BE2C (cell line): Measurements from ENCODE around the gene HOATZ.

Source experiments
- DNase-seq: peaks from one replicate; pipeline ENCODE4 v3.0.0-alpha.2; 2020
- H3K27me3 ChIP-seq: fragments of 250-450 bp; sonication (Bioruptor Pico); 2 replicates; pipeline ENCODE4 v1.5.1; 2020; ENCODE audit warnings: mild to moderate bottlenecking
- H3K36me3 ChIP-seq: fragments of 250-450 bp; sonication (Bioruptor Pico); 2 replicates; pipeline ENCODE4 v1.5.1; 2020; ENCODE audit warnings: mild to moderate bottlenecking
- H3K4me1 ChIP-seq: fragments of 250-450 bp; sonication (Bioruptor Pico); 2 replicates; pipeline ENCODE4 v1.5.1; 2020
- H3K4me3 ChIP-seq: 2 replicates; pipeline ENCODE4 v1.5.1; 2011; ENCODE audit warnings: low read depth, low read length
- H3K9me3 ChIP-seq: fragments of 250-450 bp; sonication (Bioruptor Pico); 2 replicates; pipeline ENCODE4 v1.5.1; 2020
- CTCF ChIP-seq: IDR thresholded peaks from 2 replicates; pipeline ENCODE4 v1.5.1; 2012; ENCODE audit warnings: mild to moderate bottlenecking, low read depth, low read length

The HOATZ gene

GRCh38 chr11:111542606-111543275, 28.2 kb downstream of the HOATZ start:
- no peaks in the 10 kb centered on the region; the same call in 1 of the 2 replicates for H3K9me3 ChIP-seq
- peaks cover 19% of the 10 kb centered on the region for H3K27me3 ChIP-seq
- TF ChIP-seq CTCF, result no peak
- DNase-seq, result no peak
- no peaks in the 10 kb centered on the region for H3K4me1 ChIP-seq
- no peaks in the 10 kb centered on the region for H3K36me3 ChIP-seq
- no peak overlapping the region for H3K4me3 ChIP-seq

- no peak for DNase-seq
- Histone ChIP-seq H3K36me3 (no peaks in the 10 kb centered on the region), H3K9me3 (no peaks in the 10 kb centered on the region), H3K4me1 (peaks cover 3% of the 10 kb centered on the region; the same call in 1 of the 2 replicates), H3K27me3 (no peaks in the 10 kb centered on the region; the same call in 1 of the 2 replicates), H3K4me3 (no peak overlapping the region)
- TF ChIP-seq CTCF, result no peak
Measured at GRCh38 chr11:111548525-111548924, 33.9 kb downstream of the HOATZ start.

GRCh38 chr11:111549196-111549868, 34.8 kb downstream of the HOATZ start:
- H3K4me3 ChIP-seq, result no peak overlapping the region
- H3K27me3 ChIP-seq, result no peaks in the 10 kb centered on the region; the same call in 1 of the 2 replicates
- peaks cover 3% of the 10 kb centered on the region; the same call in 1 of the 2 replicates for H3K4me1 ChIP-seq
- no peaks in the 10 kb centered on the region for H3K9me3 ChIP-seq
- DNase-seq, result no peak
- H3K36me3 ChIP-seq, result no peaks in the 10 kb centered on the region
- no peak for TF ChIP-seq CTCF

GRCh38 chr11:111549869-111550203, 35.3 kb downstream of the HOATZ start:
- Histone ChIP-seq H3K36me3 (no peaks in the 10 kb centered on the region), H3K9me3 (no peaks in the 10 kb centered on the region), H3K27me3 (no peaks in the 10 kb centered on the region; the same call in 1 of the 2 replicates), H3K4me1 (peaks cover 3% of the 10 kb centered on the region; the same call in 1 of the 2 replicates), H3K4me3 (no peak overlapping the region)
- DNase-seq, result no peak
- TF ChIP-seq CTCF, result no peak

- Histone ChIP-seq H3K4me1 (peaks cover 3% of the 10 kb centered on the region; the same call in 1 of the 2 replicates), H3K9me3 (no peaks in the 10 kb centered on the region), H3K4me3 (no peak overlapping the region), H3K27me3 (no peaks in the 10 kb centered on the region; the same call in 1 of the 2 replicates), H3K36me3 (no peaks in the 10 kb centered on the region)
- no peak for TF ChIP-seq CTCF
- DNase-seq, result no peak
Measured at GRCh38 chr11:111550258-111550657, 35.7 kb downstream of the HOATZ start.

- no peak for DNase-seq
- Histone ChIP-seq H3K4me1 (no peaks in the 10 kb centered on the region), H3K27me3 (no peaks in the 10 kb centered on the region), H3K36me3 (no peaks in the 10 kb centered on the region), H3K4me3 (no peak overlapping the region), H3K9me3 (peaks cover 5% of the 10 kb centered on the region)
- no peak for TF ChIP-seq CTCF
Measured at GRCh38 chr11:111554532-111554931, 40.0 kb downstream of the HOATZ start.
